GM12878 (cell line): ENCODE measurements around the gene SCAF8. TPM values are rescaled to one million over a fixed set of nuclear protein-coding genes. Genes with fewer than 3 reads are reported as not detected.

Experiments
- BCL11A ChIP-seq: IDR thresholded peaks from 2 replicates; pipeline ENCODE4 v1.6.1; 2011; ENCODE audit warnings: low read depth, low read length
- BRCA1 ChIP-seq: IDR thresholded peaks from 2 replicates; pipeline ENCODE4 v1.6.1; 2011; ENCODE audit warnings: low read depth, low read length, improper control_type of control experiment
- CEBPZ ChIP-seq: fragments of 150-350 bp; IDR thresholded peaks from 2 replicates; pipeline ENCODE4 v1.6.1; 2016; ENCODE audit warnings: low read depth, low read length
- CHD1 ChIP-seq: IDR thresholded peaks from 2 replicates; pipeline ENCODE4 v1.6.1; 2012; ENCODE audit warnings: low read depth, low read length, improper control_type of control experiment
- ESRRA ChIP-seq: IDR thresholded peaks from 2 replicates; pipeline ENCODE4 v1.6.1; 2012; ENCODE audit warnings: mild to moderate bottlenecking, low read length, improper control_type of control experiment
- ETV6 ChIP-seq, 2 experiments: fragments of 450-650 bp in 1 of 2; IDR thresholded peaks in 1 of 2; conservative IDR thresholded peaks in 1 of 2; 2 replicates each; pipeline ENCODE4 v1.6.1; 2014; ENCODE audit warnings: antibody characterized with exemption in 1 of 2, borderline replicate concordance in 1 of 2, low read depth in 1 of 2, mild to moderate bottlenecking in 1 of 2, moderate library complexity in 1 of 2
- FOXM1 ChIP-seq: IDR thresholded peaks from 2 replicates; pipeline ENCODE4 v1.6.1; 2012; ENCODE audit warnings: low read depth, mild to moderate bottlenecking, inconsistent platforms, low read length, moderate library complexity
- IRF4 ChIP-seq: IDR thresholded peaks from 2 replicates; pipeline ENCODE4 v1.6.1; 2011; ENCODE audit warnings: low read depth, low read length
- IRF5 ChIP-seq: fragments of 450-650 bp; IDR thresholded peaks from 2 replicates; pipeline ENCODE4 v1.6.1; 2017; ENCODE audit warnings: borderline replicate concordance
- JUND ChIP-seq: IDR thresholded peaks from 2 replicates; pipeline ENCODE4 v1.6.1; 2012; ENCODE audit warnings: low read depth, mild to moderate bottlenecking, low read length, improper control_type of control experiment, moderate library complexity
- KDM1A ChIP-seq: fragments of 200-600 bp; sonication (generic); IDR thresholded peaks from 2 replicates; pipeline ENCODE4 v1.6.1; 2016; ENCODE audit warnings: borderline replicate concordance
- LARP7 ChIP-seq: fragments of 450-650 bp; IDR thresholded peaks from 2 replicates; pipeline ENCODE4 v1.6.1; 2017; ENCODE audit warnings: mild to moderate bottlenecking
- MYC ChIP-seq: IDR thresholded peaks from 2 replicates; pipeline ENCODE4 v1.6.1; 2011; ENCODE audit warnings: mild to moderate bottlenecking, low read length, moderate library complexity, inconsistent platforms; ENCODE audit not compliant: insufficient read depth, insufficient replicate concordance, insufficient read length, severe bottlenecking
- NFYB ChIP-seq: IDR thresholded peaks from 2 replicates; pipeline ENCODE4 v1.6.1; 2011; ENCODE audit warnings: low read depth, mild to moderate bottlenecking, low read length, improper control_type of control experiment, moderate library complexity; ENCODE audit not compliant: insufficient read depth
- NKRF ChIP-seq: fragments of 450-650 bp; conservative IDR thresholded peaks from 2 replicates; pipeline ENCODE4 v1.6.1; 2017; ENCODE audit warnings: mild to moderate bottlenecking, moderate library complexity
- PAX8 ChIP-seq: fragments of 450-650 bp; IDR thresholded peaks from 2 replicates; pipeline ENCODE4 v1.6.1; 2017; ENCODE audit warnings: mild to moderate bottlenecking, moderate library complexity
- REST ChIP-seq: IDR thresholded peaks from 2 replicates; pipeline ENCODE4 v1.6.1; 2012; ENCODE audit warnings: mild to moderate bottlenecking, low read depth, low read length
- SMC3 ChIP-seq: IDR thresholded peaks from 2 replicates; pipeline ENCODE4 v1.6.1; 2011; ENCODE audit warnings: low read length, improper control_type of control experiment, borderline replicate concordance
- SREBF2 ChIP-seq: IDR thresholded peaks from 2 replicates; pipeline ENCODE4 v1.6.1; 2012; ENCODE audit warnings: mild to moderate bottlenecking, low read length
- TCF12 ChIP-seq: IDR thresholded peaks from 2 replicates; pipeline ENCODE4 v1.6.1; 2011; ENCODE audit warnings: low read depth, mild to moderate bottlenecking, low read length
- YY1 ChIP-seq: IDR thresholded peaks from 2 replicates; pipeline ENCODE4 v1.6.1; 2011; ENCODE audit warnings: low read depth, mild to moderate bottlenecking, low read length
- ZNF622 ChIP-seq: fragments of 450-650 bp; IDR thresholded peaks from 2 replicates; pipeline ENCODE4 v1.6.1; 2017; ENCODE audit warnings: mild to moderate bottlenecking, inconsistent platforms
- polyA plus RNA-seq, 11 experiments: library from polyadenylated mRNA; depleted of rRNA in 4 of 11; unstranded in 6 of 11; stranded (reverse) in 5 of 11; fragments of >200 nt; fragmentation: Nextera tagmentation in 4 of 11; fragmentation: Illumina TruSeq in 1 of 11; extraction: Ambion mirVana in 4 of 11; extraction: Trizol in 1 of 11; gene quantifications; 1 replicate in 1 of 11; 2 replicates in 10 of 11; pipeline versions ENCODE4 v1.2.1 to v1.2.3, GENCODE V29; 2011 to 2016; ENCODE audit warnings: inconsistent platforms in 2 of 11, missing spikeins in 2 of 11, low read depth in 1 of 11
- total RNA-seq, 4 experiments: library from RNA; depleted of rRNA in 3 of 4; stranded (reverse); fragments of >200 nt in 3 of 4; fragmentation: Illumina TruSeq in 1 of 4; extraction: Trizol in 1 of 4; gene quantifications; 2 replicates each; pipeline versions ENCODE4 v1.2.1 to v1.2.3, GENCODE V29; 2013 to 2021

SCAF8 gene
- total and polyA plus RNA-seq, 10 of the 15 experiments (the other 5 are each of a cell fraction or from before 2014, with no cell fraction given): 8.1 to 28.8 (median 15.9) TPM

GRCh38 chr6:154773610-154774089, 40.4 kb downstream of the SCAF8 start (continued):
- TF ChIP-seq REST (no peak), ZNF622 (no peak), NKRF (no peak), FOXM1 (peak; percentile 95), IRF4 (peak; percentile 92), ETV6 (conservative IDR thresholded peaks at IDR 0.05 in 1 of 2, IDR thresholded peaks at IDR 0.05 in 1 of 2; ENCODE audit: borderline replicate concordance in 1 of 2, low read depth in 1 of 2) (peak in 1 of 2 experiments; percentile 35; a peak in 1 of 4 replicates), IRF5 (no peak), KDM1A (no peak), SREBF2 (no peak), PAX8 (no peak), NFYB (no peak), YY1 (no peak), SMC3 (no peak), CHD1 (no peak), MYC (no peak), BRCA1 (no peak), LARP7 (no peak), JUND (peak; percentile 85), BCL11A (peak; percentile 95), CEBPZ (no peak), ESRRA (no peak), TCF12 (no peak)
